ENCODE results near the gene NDUFV1.

Gene NDUFV1

GRCh38 chr11:67642173-67643120 lies 35.7 kb downstream of the NDUFV1 start:
- H3K4me3 ChIP-seq (ENCODE audit: low read depth in 1 of 2, low read length in 2 of 2) = no peak overlapping the region
- H3K36me3 ChIP-seq (ENCODE audit: insufficient read depth, low read length) = no peaks in the 10 kb centered on the region
- H3K4me1 ChIP-seq (ENCODE audit: insufficient read depth, low read length) = no peaks in the 10 kb centered on the region
- H3K79me2 ChIP-seq (ENCODE audit: insufficient read depth, low read length) = no peaks in the 10 kb centered on the region
- H4K20me1 ChIP-seq (ENCODE audit: insufficient read depth, low read length) = no peaks in the 10 kb centered on the region
- no peaks in the 10 kb centered on the region for H3K27me3 ChIP-seq (ENCODE audit: insufficient read depth, low read length, poor library complexity)
- no peak for TF ChIP-seq CTCF (IDR thresholded peaks at IDR 0.05; ENCODE audit: borderline replicate concordance, extremely low read depth, low read length, poor library complexity, severe bottlenecking)
- no peak for TF ChIP-seq EZH2 (IDR thresholded peaks at IDR 0.05; ENCODE audit: borderline replicate concordance, low read depth, low read length, severe bottlenecking)
- ATAC-seq (ENCODE audit: insufficient read depth, low read depth) (no peak), DNase-seq (no peak)
- H2AFZ ChIP-seq (ENCODE audit: low read depth, low read length) = no peak overlapping the region
- no peaks in the 10 kb centered on the region for H3K9me3 ChIP-seq (ENCODE audit: insufficient read depth, low read length, severe bottlenecking)
- H3K9ac ChIP-seq (ENCODE audit: low read depth, low read length) = no peak overlapping the region
- no peak overlapping the region for H3K4me2 ChIP-seq (ENCODE audit: insufficient read depth, low read length)
- no peak overlapping the region for H3K27ac ChIP-seq (ENCODE audit: low read length)

GRCh38 chr11:67644042-67644441 lies 37.3 kb downstream of the NDUFV1 start:
- ATAC-seq (ENCODE audit: insufficient read depth, low read depth) (no peak), DNase-seq (no peak)

GRCh38 chr11:67644472-67645418 lies 38.0 kb downstream of the NDUFV1 start:
- Histone ChIP-seq H3K79me2 (ENCODE audit: insufficient read depth, low read length) (no peaks in the 10 kb centered on the region), H2AFZ (ENCODE audit: low read depth, low read length) (no peak overlapping the region), H4K20me1 (ENCODE audit: insufficient read depth, low read length) (no peaks in the 10 kb centered on the region), H3K4me2 (ENCODE audit: insufficient read depth, low read length) (no peak overlapping the region), H3K36me3 (ENCODE audit: insufficient read depth, low read length) (no peaks in the 10 kb centered on the region), H3K27me3 (ENCODE audit: insufficient read depth, low read length, poor library complexity) (no peaks in the 10 kb centered on the region), H3K9me3 (ENCODE audit: insufficient read depth, low read length, severe bottlenecking) (no peaks in the 10 kb centered on the region), H3K4me3 (ENCODE audit: low read depth in 1 of 2, low read length in 2 of 2) (no peak overlapping the region), H3K9ac (ENCODE audit: low read depth, low read length) (no peak overlapping the region), H3K4me1 (ENCODE audit: insufficient read depth, low read length) (peaks cover 22% of the 10 kb centered on the region), H3K27ac (ENCODE audit: low read length) (no peak overlapping the region)
- TF ChIP-seq CTCF (IDR thresholded peaks at IDR 0.05; ENCODE audit: borderline replicate concordance, extremely low read depth, low read length, poor library complexity, severe bottlenecking) (no peak), EZH2 (IDR thresholded peaks at IDR 0.05; ENCODE audit: borderline replicate concordance, low read depth, low read length, severe bottlenecking) (no peak)
- DNase-seq (no peak), ATAC-seq (ENCODE audit: insufficient read depth, low read depth) (no peak)

More at GRCh38 chr11:67644042-67644441, 37.3 kb downstream of the NDUFV1 start:
- TF ChIP-seq EZH2 (IDR thresholded peaks at IDR 0.05; ENCODE audit: borderline replicate concordance, low read depth, low read length, severe bottlenecking) (no peak), CTCF (IDR thresholded peaks at IDR 0.05; ENCODE audit: borderline replicate concordance, extremely low read depth, low read length, poor library complexity, severe bottlenecking) (peak; percentile 66)
- Histone ChIP-seq H3K9me3 (ENCODE audit: insufficient read depth, low read length, severe bottlenecking) (no peaks in the 10 kb centered on the region), H3K27ac (ENCODE audit: low read length) (no peak overlapping the region), H3K79me2 (ENCODE audit: insufficient read depth, low read length) (no peaks in the 10 kb centered on the region), H3K4me2 (ENCODE audit: insufficient read depth, low read length) (no peak overlapping the region), H3K4me1 (ENCODE audit: insufficient read depth, low read length) (peaks cover 15% of the 10 kb centered on the region), H3K9ac (ENCODE audit: low read depth, low read length) (no peak overlapping the region), H3K27me3 (ENCODE audit: insufficient read depth, low read length, poor library complexity) (no peaks in the 10 kb centered on the region), H2AFZ (ENCODE audit: low read depth, low read length) (no peak overlapping the region), H3K36me3 (ENCODE audit: insufficient read depth, low read length) (no peaks in the 10 kb centered on the region), H4K20me1 (ENCODE audit: insufficient read depth, low read length) (no peaks in the 10 kb centered on the region), H3K4me3 (ENCODE audit: low read depth in 1 of 2, low read length in 2 of 2) (no peak overlapping the region)

All from DND-41 (cell line).